HAP-1 (cell line): ENCODE results near the gene PTPN3.

Experiments
- DNase-seq, 2 experiments: peaks; one replicate each; pipeline ENCODE4 v3.0.0-alpha.2; 2016 to 2020; ENCODE audit warnings: low spot score in 2 of 2
- H3K27me3 ChIP-seq: fragments of 250-450 bp; sonication (Bioruptor Pico); 2 replicates; pipeline ENCODE4 v1.5.1; 2020; ENCODE audit warnings: low read depth, mild to moderate bottlenecking, moderate library complexity
- H3K36me3 ChIP-seq: fragments of 250-450 bp; sonication (Bioruptor Pico); replicated peaks from 2 replicates; pipeline ENCODE4 v1.5.1; 2020; ENCODE audit warnings: mild to moderate bottlenecking
- H3K4me1 ChIP-seq: fragments of 250-450 bp; sonication (Bioruptor Pico); 2 replicates; pipeline ENCODE4 v1.5.1; 2020; ENCODE audit warnings: mild to moderate bottlenecking
- H3K4me3 ChIP-seq: fragments of 250-450 bp; sonication (Bioruptor Pico); 2 replicates; pipeline ENCODE4 v1.5.1; 2020; ENCODE audit warnings: mild to moderate bottlenecking, moderate library complexity
- H3K9me3 ChIP-seq: fragments of 250-450 bp; sonication (Bioruptor Pico); 2 replicates; pipeline ENCODE4 v1.5.1; 2020; ENCODE audit warnings: mild to moderate bottlenecking, moderate library complexity
- in situ Hi-C: fragments of 300-500 bp; cut with MboI; formaldehyde crosslinking; loops from 3 replicates; pipeline ENCODE4 v1.14.3; 2020; ENCODE audit warnings: low sequenced_read_pairs, inconsistent platforms, mixed read lengths

Gene PTPN3

GRCh38 chr9:109411798-109412352, 86.2 kb downstream of the PTPN3 start:
- in situ Hi-C loops = no loop called here
- peak; percentile 48 to 57 for DNase-seq
- no peaks in the 10 kb centered on the region for H3K36me3 ChIP-seq
- no peaks in the 10 kb centered on the region for H3K9me3 ChIP-seq
- peaks cover 15% of the 10 kb centered on the region for H3K4me1 ChIP-seq
- no peak overlapping the region for H3K4me3 ChIP-seq
- H3K27me3 ChIP-seq = no peaks in the 10 kb centered on the region

- Histone ChIP-seq H3K4me1 (peaks cover 15% of the 10 kb centered on the region), H3K4me3 (no peak overlapping the region), H3K9me3 (no peaks in the 10 kb centered on the region), H3K36me3 (no peaks in the 10 kb centered on the region), H3K27me3 (no peaks in the 10 kb centered on the region)
- in situ Hi-C loops = no loop called here
- DNase-seq = no peak
These were observed 86.9 kb downstream of the PTPN3 start for GRCh38 chr9:109411069-109411761.

GRCh38 chr9:109409773-109410397, 88.2 kb downstream of the PTPN3 start:
- Histone ChIP-seq H3K4me1 (peaks cover 15% of the 10 kb centered on the region), H3K27me3 (no peaks in the 10 kb centered on the region), H3K36me3 (no peaks in the 10 kb centered on the region), H3K9me3 (no peaks in the 10 kb centered on the region), H3K4me3 (no peak overlapping the region)
- peak; percentile 60 to 81 for DNase-seq
- in situ Hi-C loops = loop anchor here (10.0 kb wide), 1 partner anchor 215 kb away; no protein-coding TSS in a partner anchor

GRCh38 chr9:109408759-109409462, 89.2 kb downstream of the PTPN3 start:
- no peaks in the 10 kb centered on the region for H3K27me3 ChIP-seq
- in situ Hi-C loops = loop anchor here (10.0 kb wide), 1 partner anchor 214 kb away; no protein-coding TSS in a partner anchor
- H3K36me3 ChIP-seq = no peaks in the 10 kb centered on the region
- H3K4me3 ChIP-seq = no peak overlapping the region
- H3K9me3 ChIP-seq = no peaks in the 10 kb centered on the region
- no peak for DNase-seq
- peaks cover 15% of the 10 kb centered on the region for H3K4me1 ChIP-seq

- no peaks in the 10 kb centered on the region for H3K27me3 ChIP-seq
- no peak for DNase-seq
- no peaks in the 10 kb centered on the region for H3K9me3 ChIP-seq
- in situ Hi-C loops = loop anchor here (10.0 kb wide), 1 partner anchor 209 kb away; no protein-coding TSS in a partner anchor
- no peak overlapping the region for H3K4me3 ChIP-seq
- no peaks in the 10 kb centered on the region for H3K4me1 ChIP-seq
- no peaks in the 10 kb centered on the region for H3K36me3 ChIP-seq
These were observed 94.3 kb downstream of the PTPN3 start for GRCh38 chr9:109403766-109404320.

- in situ Hi-C loops = loop anchor here (10.0 kb wide), 1 partner anchor 208 kb away; no protein-coding TSS in a partner anchor
- H3K36me3 ChIP-seq = no peaks in the 10 kb centered on the region
- no peak overlapping the region for H3K4me3 ChIP-seq
- no peaks in the 10 kb centered on the region for H3K9me3 ChIP-seq
- H3K27me3 ChIP-seq = no peaks in the 10 kb centered on the region
- no peaks in the 10 kb centered on the region for H3K4me1 ChIP-seq
- no peak for DNase-seq
These were observed 95.0 kb downstream of the PTPN3 start for GRCh38 chr9:109403116-109403515.

GRCh38 chr9:109401990-109402318, 96.2 kb downstream of the PTPN3 start:
- H3K9me3 ChIP-seq = no peaks in the 10 kb centered on the region
- no peak for DNase-seq
- in situ Hi-C loops = loop anchor here (10.0 kb wide), 1 partner anchor 207 kb away; no protein-coding TSS in a partner anchor
- H3K4me3 ChIP-seq = no peak overlapping the region
- no peaks in the 10 kb centered on the region for H3K27me3 ChIP-seq
- no peaks in the 10 kb centered on the region for H3K36me3 ChIP-seq
- no peaks in the 10 kb centered on the region for H3K4me1 ChIP-seq

- Histone ChIP-seq H3K4me3 (no peak overlapping the region), H3K9me3 (no peaks in the 10 kb centered on the region), H3K4me1 (no peaks in the 10 kb centered on the region), H3K27me3 (no peaks in the 10 kb centered on the region), H3K36me3 (no peaks in the 10 kb centered on the region)
- in situ Hi-C loops = loop anchor here (10.0 kb wide), 1 partner anchor 207 kb away; no protein-coding TSS in a partner anchor
- DNase-seq = peak; percentile 74 to 88
These were observed 96.7 kb downstream of the PTPN3 start for GRCh38 chr9:109401169-109401989.

GRCh38 chr9:109399258-109399767, 98.8 kb downstream of the PTPN3 start:
- DNase-seq = no peak
- Histone ChIP-seq H3K27me3 (no peaks in the 10 kb centered on the region), H3K9me3 (no peaks in the 10 kb centered on the region), H3K36me3 (no peaks in the 10 kb centered on the region), H3K4me3 (no peak overlapping the region), H3K4me1 (no peaks in the 10 kb centered on the region)
- in situ Hi-C loops = no loop called here

- in situ Hi-C loops = no loop called here
- DNase-seq = no peak
These were observed 106.9 kb downstream of the PTPN3 start for GRCh38 chr9:109391176-109391575.

GRCh38 chr9:109387856-109388255, 110.3 kb downstream of the PTPN3 start:
- DNase-seq = no peak
- in situ Hi-C loops = no loop called here
- Histone ChIP-seq H3K27me3 (no peaks in the 10 kb centered on the region), H3K4me1 (no peaks in the 10 kb centered on the region), H3K4me3 (no peak overlapping the region), H3K9me3 (no peaks in the 10 kb centered on the region), H3K36me3 (no peaks in the 10 kb centered on the region)

More at GRCh38 chr9:109391176-109391575, 106.9 kb downstream of the PTPN3 start:
- H3K4me3 ChIP-seq = no peak overlapping the region
- H3K9me3 ChIP-seq = no peaks in the 10 kb centered on the region
- no peaks in the 10 kb centered on the region for H3K4me1 ChIP-seq
- no peaks in the 10 kb centered on the region for H3K27me3 ChIP-seq
- no peaks in the 10 kb centered on the region for H3K36me3 ChIP-seq

GRCh38 chr9:109387206-109387605, 110.9 kb downstream of the PTPN3 start:
- no peak overlapping the region for H3K4me3 ChIP-seq
- H3K36me3 ChIP-seq = no peaks in the 10 kb centered on the region
- in situ Hi-C loops = no loop called here
- no peaks in the 10 kb centered on the region for H3K9me3 ChIP-seq
- no peaks in the 10 kb centered on the region for H3K27me3 ChIP-seq
- DNase-seq = no peak
- no peaks in the 10 kb centered on the region for H3K4me1 ChIP-seq

- DNase-seq = no peak
- Histone ChIP-seq H3K4me3 (no peak overlapping the region), H3K36me3 (no peaks in the 10 kb centered on the region), H3K9me3 (no peaks in the 10 kb centered on the region), H3K4me1 (no peaks in the 10 kb centered on the region), H3K27me3 (no peaks in the 10 kb centered on the region)
- in situ Hi-C loops = no loop called here
These were observed 112.6 kb downstream of the PTPN3 start for GRCh38 chr9:109385499-109385898.
